Endothelial cell of umbilical vein (primary cell): ENCODE data around the gene LCE1D. TPM values are rescaled to one million over a fixed set of nuclear protein-coding genes. Genes with fewer than 3 reads are reported as not detected.

Experiments
- Bru-seq: library from RNA; stranded (reverse); fragments of 400-500 nt; gene quantifications from one replicate; lab custom pipeline; 2021; lab: Mats Ljungman, UMichigan
- BruChase-seq, 2 experiments: library from RNA; stranded (reverse); fragments of 400-500 nt; gene quantifications; one replicate each; lab custom pipeline; 2021; lab: Mats Ljungman, UMichigan
- BruUV-seq: library from RNA; stranded (reverse); fragments of 400-500 nt; replicated peaks from 2 replicates; lab custom pipeline; 2021; lab: Mats Ljungman, UMichigan
- CTCF ChIA-PET: fragments of 300-600, 350-600 bp; sonication (Branson Sonifier 250); formaldehyde crosslinking; loops from one replicate; lab custom pipeline; 2021; ENCODE audit warnings: antibody characterized with exemption, inconsistent platforms; lab: Charles Lee
- POLR2A ChIA-PET: fragments of 300-600, 350-600 bp; sonication (Branson Sonifier 250); formaldehyde crosslinking; loops from one replicate; lab custom pipeline; 2021; ENCODE audit warnings: antibody characterized with exemption, inconsistent platforms; lab: Charles Lee
- DNase-seq: peaks from one replicate; pipeline ENCODE4 v3.0.0-alpha.2; 2011; ENCODE audit warnings: low read depth, low spot score
- FAIRE-seq: peaks from 2 replicates; lab custom pipeline; 2011; peaks lifted over from hg19 to GRCh38; lab: Jason Lieb, UNC
- H2AFZ ChIP-seq: 2 replicates; pipeline ENCODE4 v1.6.0; 2012; ENCODE audit warnings: low read depth, low read length, control low read depth, inconsistent platforms
- H3K27ac ChIP-seq: 2 replicates; pipeline ENCODE4 v1.5.1; 2011; ENCODE audit warnings: low read depth, mild to moderate bottlenecking, control low read depth, low read length, moderate library complexity; ENCODE audit not compliant: insufficient read depth
- H3K27me3 ChIP-seq, 2 experiments: 2 replicates each; pipeline versions ENCODE4 v1.6.0 to v1.6.1; 2011; ENCODE audit warnings: low read length in 2 of 2, mixed read lengths in 1 of 2; ENCODE audit not compliant: control insufficient read depth in 2 of 2, insufficient read depth in 2 of 2
- H3K36me3 ChIP-seq, 2 experiments: 2 replicates in 1 of 2; 3 replicates in 1 of 2; pipeline ENCODE4 v1.5.1; 2011; ENCODE audit warnings: low read length in 2 of 2, mild to moderate bottlenecking in 1 of 2, moderate library complexity in 1 of 2; ENCODE audit not compliant: control insufficient read depth in 2 of 2, insufficient read depth in 2 of 2; ENCODE audit errors: extremely low read depth in 1 of 2
- H3K4me1 ChIP-seq: 3 replicates; pipeline ENCODE4 v1.5.1; 2011; ENCODE audit warnings: mild to moderate bottlenecking, low read length; ENCODE audit not compliant: control insufficient read depth, insufficient read depth; ENCODE audit errors: extremely low read depth
- H3K4me2 ChIP-seq: 2 replicates; pipeline ENCODE4 v1.6.1; 2011; ENCODE audit warnings: low read length, control low read depth, mixed read lengths; ENCODE audit not compliant: insufficient read depth
- H3K4me3 ChIP-seq, 3 experiments: fragments of 200-600 bp in 1 of 3; sonication (generic), shearing (Covaris generic) in 1 of 3; replicated peaks in 1 of 3; 2 replicates each; pipeline ENCODE4 v1.5.1; 2011 to 2016; ENCODE audit warnings: control low read depth in 3 of 3, low read length in 3 of 3, mild to moderate bottlenecking in 2 of 3, inconsistent platforms in 1 of 3, low read depth in 1 of 3, moderate library complexity in 1 of 3; ENCODE audit not compliant: insufficient read depth in 1 of 3
- H3K79me2 ChIP-seq: 2 replicates; pipeline ENCODE4 v1.6.0; 2012; ENCODE audit warnings: low read length, inconsistent platforms; ENCODE audit not compliant: control insufficient read depth, insufficient read depth
- H3K9ac ChIP-seq: replicated peaks from 2 replicates; pipeline ENCODE3; 2011; ENCODE audit warnings: low read length, control low read depth; ENCODE audit not compliant: insufficient read depth; ENCODE audit errors: extremely low read depth
- H3K9me1 ChIP-seq: replicated peaks from 3 replicates; pipeline ENCODE4 v1.6.0; 2011; ENCODE audit warnings: mild to moderate bottlenecking, low read length; ENCODE audit not compliant: control insufficient read depth, insufficient read depth; ENCODE audit errors: extremely low read depth
- H3K9me3 ChIP-seq: replicated peaks from 2 replicates; pipeline ENCODE4 v1.5.1; 2012; ENCODE audit warnings: low read length, inconsistent platforms; ENCODE audit not compliant: control insufficient read depth, insufficient read depth
- H4K20me1 ChIP-seq: replicated peaks from 2 replicates; pipeline ENCODE3; 2011; ENCODE audit warnings: mild to moderate bottlenecking, low read length; ENCODE audit not compliant: control insufficient read depth, insufficient read depth; ENCODE audit errors: extremely low read depth
- EZH2 ChIP-seq: IDR thresholded peaks from 2 replicates; pipeline ENCODE4 v1.6.1; 2012; ENCODE audit warnings: borderline replicate concordance, low read depth, mild to moderate bottlenecking, moderate library complexity, low read length, inconsistent platforms; ENCODE audit not compliant: severe bottlenecking
- FOS ChIP-seq: IDR thresholded peaks from 2 replicates; pipeline ENCODE4 v1.6.1; 2011; ENCODE audit warnings: mild to moderate bottlenecking, low read length, moderate library complexity, borderline replicate concordance; ENCODE audit not compliant: insufficient read depth
- GATA2 ChIP-seq: IDR thresholded peaks from 2 replicates; pipeline ENCODE4 v1.7.0; 2011; ENCODE audit warnings: low read depth, mild to moderate bottlenecking, moderate library complexity, mixed read lengths, low read length; ENCODE audit not compliant: insufficient read length, insufficient read depth
- JUN ChIP-seq: IDR thresholded peaks from 2 replicates; pipeline ENCODE4 v1.6.1; 2011; ENCODE audit warnings: borderline replicate concordance, low read depth; ENCODE audit not compliant: insufficient read length, insufficient read depth
- MYC ChIP-seq: IDR thresholded peaks from one replicate; pipeline ENCODE4 v1.6.1; 2011; ENCODE audit warnings: mild to moderate bottlenecking, low read depth, low read length
- POLR2A ChIP-seq: IDR thresholded peaks from 2 replicates; pipeline ENCODE4 v1.6.1; 2012; ENCODE audit warnings: low read depth, mild to moderate bottlenecking, control low read depth, low read length
- POLR2AphosphoS5 ChIP-seq: IDR thresholded peaks from 2 replicates; pipeline ENCODE4 v1.6.1; 2012; ENCODE audit warnings: low read depth, mild to moderate bottlenecking, control low read depth, low read length, moderate library complexity; ENCODE audit not compliant: insufficient read depth
- dilution Hi-C: fragments of 300-500 bp; cut with MboI; formaldehyde crosslinking; loops from one replicate; pipeline ENCODE4 v1.15.0; 2019; ENCODE audit warnings: low sequenced_read_pairs; ENCODE audit not compliant: extremely low pct_ligation_motif_present
- intact Hi-C: fragments of 100-400 bp; cut with micrococcal nuclease; formaldehyde crosslinking; loops from one replicate; pipeline ENCODE4 v1.10.0; 2022
- long read RNA-seq: library from polyadenylated mRNA; stranded (forward); transcript quantifications from one replicate; pipeline ENCODE4 v2.0.0, GENCODE V29; 2021
- polyA minus RNA-seq, 3 experiments: library from RNA; depleted of rRNA, polyadenylated mRNA; stranded (reverse); fragments of >200 nt; gene quantifications; 1 replicate in 1 of 3; 2 replicates in 2 of 3; pipeline ENCODE4 v1.2.3, GENCODE V29; 2011
- polyA plus RNA-seq, 4 experiments: library from polyadenylated mRNA; depleted of rRNA in 3 of 4; stranded (reverse) in 3 of 4; unstranded in 1 of 4; fragments of >200 nt; gene quantifications; 2 replicates each; pipeline versions ENCODE4 v1.2.1 to v1.2.3, GENCODE V29; 2011 to 2012; ENCODE audit warnings: missing spikeins in 1 of 4
- total RNA-seq: library from RNA; stranded (reverse); gene quantifications from 2 replicates; pipeline ENCODE4 v1.2.3, GENCODE V29; 2021
- TF ChIP-seq, protein P1 (sequence below), 2 donors: IDR thresholded peaks; 1 replicate in 1 of 2; 2 replicates in 1 of 2; pipeline ENCODE4 v1.5.1; 2011; ENCODE audit warnings: low read length in 2 of 2, mild to moderate bottlenecking in 2 of 2, moderate library complexity in 2 of 2, control low read depth in 1 of 2, inconsistent platforms in 1 of 2, low read depth in 1 of 2; ENCODE audit not compliant: insufficient read depth in 1 of 2; ENCODE audit errors: extremely low read depth in 1 of 2
- TF ChIP-seq, protein P2 (sequence below): IDR thresholded peaks from 2 replicates; pipeline ENCODE4 v1.6.1; 2011; ENCODE audit not compliant: insufficient read depth, insufficient read length

The LCE1D gene, protein sequence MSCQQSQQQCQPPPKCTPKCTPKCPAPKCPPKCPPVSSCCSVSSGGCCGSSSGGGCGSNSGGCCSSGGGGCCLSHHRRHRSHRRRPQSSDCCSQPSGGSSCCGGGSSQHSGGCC
- total RNA-seq (not detected in 2 replicates), polyA plus RNA-seq (not detected in 2 replicates), polyA minus RNA-seq (not detected in 2 replicates), Bru-seq, nascent RNA (not detected), BruChase-seq, experiment 1, labeled RNA remaining after a 6-hour chase (not detected), BruChase-seq, experiment 2, labeled RNA remaining after a 2-hour chase (not detected)
- not detected in 2 replicates for polyA plus RNA-seq (2011; cell fraction: cytosol; rRNA removed)
- polyA plus RNA-seq (2011; cell fraction: nucleus; rRNA removed), result not detected in 2 replicates
- polyA plus RNA-seq (2012), result not detected in 2 replicates
- polyA minus RNA-seq (2011; cell fraction: cytosol; rRNA and poly(A)+ RNA removed), result not detected
- polyA minus RNA-seq (2011; cell fraction: nucleus; rRNA and poly(A)+ RNA removed), result not detected in 2 replicates
- long read RNA-seq, result 0 reads

DNA sequence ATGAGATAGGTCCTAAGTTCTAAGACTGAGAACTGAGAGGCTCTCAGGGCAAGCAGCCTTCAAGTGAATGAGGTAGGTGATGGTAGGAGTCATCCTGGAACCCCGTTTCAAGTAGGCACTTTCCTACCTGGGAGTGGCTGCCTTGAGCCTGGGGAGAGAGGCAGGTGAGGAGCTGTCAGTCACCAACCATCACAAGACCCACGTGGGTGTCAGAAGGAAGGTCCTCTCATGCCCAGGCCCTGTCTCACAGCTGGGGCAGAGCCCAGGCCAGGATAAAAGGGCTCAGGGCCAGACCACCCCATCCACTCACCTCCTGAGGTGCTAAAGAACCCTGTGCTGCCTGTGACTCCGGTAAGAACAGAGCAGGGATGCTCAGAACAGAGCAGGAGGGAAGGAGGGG is at the start of gene LCE1D:
LCE1D (plus strand) TSS at position 301 of the 400 bp plus-strand sequence. CDS start 1,074 bp downstream, outside the sequence.
- dilution Hi-C loops (no loop called here), intact Hi-C loops (no loop called here)
- H4K20me1 ChIP-seq, result no peaks in the 10 kb centered on the region
- H3K4me3 ChIP-seq, result no peak within 1 kb of the TSS
- H3K9me1 ChIP-seq, result no peaks in the 10 kb centered on the region
- H3K4me1 ChIP-seq, result no peaks in the 10 kb centered on the region
- no TSS peak for BruUV-seq
- H3K36me3 ChIP-seq, result no peaks in the 10 kb centered on the region
- DNase-seq (no peak), FAIRE-seq (no peak)
- H3K79me2 ChIP-seq, result no peaks in the 10 kb centered on the region
- no peak for TF ChIP-seq JUN
- no peak for TF ChIP-seq GATA2
- TF ChIP-seq, protein P1, sequence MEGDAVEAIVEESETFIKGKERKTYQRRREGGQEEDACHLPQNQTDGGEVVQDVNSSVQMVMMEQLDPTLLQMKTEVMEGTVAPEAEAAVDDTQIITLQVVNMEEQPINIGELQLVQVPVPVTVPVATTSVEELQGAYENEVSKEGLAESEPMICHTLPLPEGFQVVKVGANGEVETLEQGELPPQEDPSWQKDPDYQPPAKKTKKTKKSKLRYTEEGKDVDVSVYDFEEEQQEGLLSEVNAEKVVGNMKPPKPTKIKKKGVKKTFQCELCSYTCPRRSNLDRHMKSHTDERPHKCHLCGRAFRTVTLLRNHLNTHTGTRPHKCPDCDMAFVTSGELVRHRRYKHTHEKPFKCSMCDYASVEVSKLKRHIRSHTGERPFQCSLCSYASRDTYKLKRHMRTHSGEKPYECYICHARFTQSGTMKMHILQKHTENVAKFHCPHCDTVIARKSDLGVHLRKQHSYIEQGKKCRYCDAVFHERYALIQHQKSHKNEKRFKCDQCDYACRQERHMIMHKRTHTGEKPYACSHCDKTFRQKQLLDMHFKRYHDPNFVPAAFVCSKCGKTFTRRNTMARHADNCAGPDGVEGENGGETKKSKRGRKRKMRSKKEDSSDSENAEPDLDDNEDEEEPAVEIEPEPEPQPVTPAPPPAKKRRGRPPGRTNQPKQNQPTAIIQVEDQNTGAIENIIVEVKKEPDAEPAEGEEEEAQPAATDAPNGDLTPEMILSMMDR (IDR thresholded peaks at IDR 0.05; ENCODE audit: extremely low read depth in 1 of 2, insufficient read depth in 1 of 2, low read depth in 1 of 2, low read length in 2 of 2), result no peak
- TF ChIP-seq, protein P2, sequence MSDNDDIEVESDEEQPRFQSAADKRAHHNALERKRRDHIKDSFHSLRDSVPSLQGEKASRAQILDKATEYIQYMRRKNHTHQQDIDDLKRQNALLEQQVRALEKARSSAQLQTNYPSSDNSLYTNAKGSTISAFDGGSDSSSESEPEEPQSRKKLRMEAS, result no peak
- no peak for TF ChIP-seq POLR2A
- no peak for TF ChIP-seq POLR2AphosphoS5
- TF ChIP-seq EZH2, result no peak
- TF ChIP-seq FOS, result no peak
- TF ChIP-seq MYC, result no peak
- H3K4me2 ChIP-seq, result no peak within 1 kb of the TSS
- no peaks in the 10 kb centered on the region for H3K9me3 ChIP-seq
- H2AFZ ChIP-seq, result no peak within 1 kb of the TSS
- no peaks in the 10 kb centered on the region for H3K27me3 ChIP-seq
- no peak within 1 kb of the TSS for H3K27ac ChIP-seq
- no peak within 1 kb of the TSS for H3K9ac ChIP-seq
- POLR2A ChIA-PET, result no interaction called here
- CTCF ChIA-PET, result no interaction called here
